GM12872 (cell line): Measurements from ENCODE around the gene ZBTB8OS.

Experiments used
- TF ChIP-seq, protein P1 (sequence below): IDR thresholded peaks from 3 replicates; pipeline ENCODE4 v1.5.1; 2011; ENCODE audit warnings: low read depth, mild to moderate bottlenecking, low read length, moderate library complexity; ENCODE audit not compliant: insufficient read depth

The ZBTB8OS gene

DNA sequence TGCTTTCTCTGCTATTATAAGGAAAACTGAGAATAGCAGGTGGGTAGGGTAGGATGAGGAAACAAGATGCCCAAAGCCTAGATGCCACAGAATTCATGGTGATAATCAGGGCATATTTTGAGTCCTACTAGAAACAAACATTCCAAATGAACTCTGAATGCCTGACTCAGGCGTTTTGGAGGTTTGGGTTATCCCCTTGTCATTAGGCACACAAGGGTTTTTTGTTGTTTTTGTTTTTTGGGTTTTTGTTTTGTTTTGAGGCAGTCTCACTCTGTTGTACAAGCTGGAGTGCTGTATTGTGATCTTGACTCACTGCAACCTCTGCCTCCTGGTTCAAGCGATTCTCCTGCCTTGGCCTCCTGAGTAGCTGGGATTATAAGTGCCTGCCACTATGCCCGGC is 33.0 kb upstream of the ZBTB8OS start:
- TF ChIP-seq, protein P1, sequence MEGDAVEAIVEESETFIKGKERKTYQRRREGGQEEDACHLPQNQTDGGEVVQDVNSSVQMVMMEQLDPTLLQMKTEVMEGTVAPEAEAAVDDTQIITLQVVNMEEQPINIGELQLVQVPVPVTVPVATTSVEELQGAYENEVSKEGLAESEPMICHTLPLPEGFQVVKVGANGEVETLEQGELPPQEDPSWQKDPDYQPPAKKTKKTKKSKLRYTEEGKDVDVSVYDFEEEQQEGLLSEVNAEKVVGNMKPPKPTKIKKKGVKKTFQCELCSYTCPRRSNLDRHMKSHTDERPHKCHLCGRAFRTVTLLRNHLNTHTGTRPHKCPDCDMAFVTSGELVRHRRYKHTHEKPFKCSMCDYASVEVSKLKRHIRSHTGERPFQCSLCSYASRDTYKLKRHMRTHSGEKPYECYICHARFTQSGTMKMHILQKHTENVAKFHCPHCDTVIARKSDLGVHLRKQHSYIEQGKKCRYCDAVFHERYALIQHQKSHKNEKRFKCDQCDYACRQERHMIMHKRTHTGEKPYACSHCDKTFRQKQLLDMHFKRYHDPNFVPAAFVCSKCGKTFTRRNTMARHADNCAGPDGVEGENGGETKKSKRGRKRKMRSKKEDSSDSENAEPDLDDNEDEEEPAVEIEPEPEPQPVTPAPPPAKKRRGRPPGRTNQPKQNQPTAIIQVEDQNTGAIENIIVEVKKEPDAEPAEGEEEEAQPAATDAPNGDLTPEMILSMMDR, result no peak

DNA sequence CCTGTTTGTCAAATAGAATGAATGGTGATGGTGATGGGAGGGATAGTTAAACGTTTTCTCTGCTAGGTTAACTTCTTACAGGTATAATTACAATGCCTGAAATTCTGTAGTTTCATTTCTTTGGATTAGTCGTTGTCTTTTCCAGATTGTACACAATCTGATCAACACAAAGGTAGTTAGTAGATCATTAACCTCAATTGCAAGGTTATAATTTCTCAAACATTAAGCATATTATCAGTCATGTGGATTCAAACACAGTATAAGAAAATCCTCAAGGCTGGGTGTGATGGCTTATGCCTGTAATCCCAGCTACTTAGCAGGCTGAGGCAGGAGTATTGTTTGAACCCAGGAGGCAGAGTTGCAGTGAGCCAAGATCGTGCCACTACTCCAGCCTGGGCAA is 31.6 kb upstream of the ZBTB8OS start:
- TF ChIP-seq, protein P1, result no peak

DNA sequence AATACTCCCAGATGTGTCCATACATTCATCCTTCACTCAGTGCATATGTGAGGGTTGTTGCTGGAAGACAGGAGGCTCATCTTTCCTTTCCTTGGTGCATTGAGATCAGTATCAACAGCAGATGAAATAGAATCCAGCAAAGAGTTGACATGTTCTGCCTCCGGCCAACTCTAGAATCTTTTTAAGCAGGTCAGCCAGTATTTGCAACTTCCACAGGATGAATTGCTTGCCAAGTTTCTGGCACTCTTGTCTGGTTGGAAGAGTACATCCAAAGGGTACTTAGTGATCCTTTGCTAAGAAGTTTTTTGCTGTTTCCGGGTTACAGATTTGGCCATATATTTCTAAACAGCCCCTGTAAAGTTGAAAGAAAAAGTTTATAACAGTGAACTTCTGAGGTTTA is 31.2 kb upstream of the ZBTB8OS start:
- TF ChIP-seq, protein P1, result no peak

DNA sequence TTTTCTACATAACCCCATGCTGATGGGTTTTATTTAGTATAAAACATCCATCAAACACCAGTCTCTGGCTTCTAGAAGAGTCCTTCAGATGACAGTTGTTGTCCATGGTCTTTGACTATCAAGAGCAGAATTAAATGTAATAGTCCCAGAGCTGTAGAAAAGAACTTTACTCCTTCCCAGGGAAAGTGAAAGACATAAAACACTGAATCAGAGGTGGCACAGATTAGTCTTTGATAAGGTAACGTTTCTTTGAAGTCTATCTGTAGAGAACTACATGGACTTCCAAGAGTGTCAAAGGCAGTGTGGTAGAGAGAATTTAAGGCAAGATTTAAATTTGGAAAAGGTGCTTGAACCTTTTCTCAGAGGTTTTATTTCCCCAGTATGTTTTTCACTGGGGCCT is 30.3 kb upstream of the ZBTB8OS start:
- TF ChIP-seq, protein P1, result no peak

GRCh38 chr1:32676945-32677344 is 26.6 kb upstream of the ZBTB8OS start:
- TF ChIP-seq, protein P1, result no peak

DNA sequence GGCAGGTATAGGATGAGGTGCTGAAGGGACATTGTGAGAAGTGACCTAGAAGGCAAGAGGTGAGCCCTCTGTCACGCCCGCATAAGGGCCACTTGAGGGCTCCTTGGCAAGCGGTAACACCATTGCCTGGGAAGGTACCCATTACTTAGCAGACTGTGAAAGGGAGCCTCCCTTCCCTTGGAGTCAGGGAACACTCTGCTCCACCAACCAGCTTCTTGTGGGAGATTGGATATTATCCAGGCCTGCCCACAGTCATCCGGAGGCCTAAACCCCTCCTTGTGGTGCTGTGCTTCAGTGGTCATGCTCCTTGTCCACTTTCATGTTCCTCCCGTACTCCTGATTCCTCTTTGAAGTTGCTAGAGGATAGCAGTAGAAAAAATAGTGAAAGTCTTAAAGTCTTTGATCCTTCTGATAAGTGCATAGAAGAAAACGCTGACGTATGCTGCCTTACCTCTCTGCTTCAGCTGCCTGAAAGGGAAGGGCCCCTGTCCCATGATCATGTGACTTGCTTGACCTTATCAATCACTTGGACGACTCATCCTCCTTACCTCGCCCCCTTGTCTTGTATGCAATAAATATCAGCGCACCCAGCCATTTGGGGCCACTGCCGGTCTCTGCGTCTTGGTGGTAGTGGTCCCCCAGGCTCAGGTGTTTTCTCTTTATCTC is 16.7 kb upstream of the ZBTB8OS start:
- TF ChIP-seq, protein P1, result no peak

DNA sequence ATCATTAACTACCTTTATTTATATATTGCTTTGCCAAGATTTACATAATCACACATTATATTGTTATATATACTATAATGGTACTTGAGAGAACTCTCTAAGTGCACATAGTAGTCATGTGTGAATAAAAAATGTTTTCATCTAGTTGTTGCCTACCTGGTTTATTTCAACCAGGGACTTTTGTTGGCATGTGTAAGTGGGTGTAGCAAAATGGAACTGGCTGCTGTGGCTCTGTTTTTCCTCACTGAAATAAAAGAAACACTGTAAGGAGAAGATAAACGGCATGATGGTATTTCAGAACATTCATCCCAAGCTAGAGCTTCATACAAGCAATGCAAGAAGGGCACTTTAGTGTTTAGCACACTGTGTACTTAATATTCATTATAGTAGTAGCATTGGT is 15.6 kb upstream of the ZBTB8OS start:
- TF ChIP-seq, protein P1, result no peak
